ENCODE data around the gene ADAM33. TPM values are rescaled to one million over a fixed set of nuclear protein-coding genes. Genes with fewer than 3 reads are reported as not detected.

Gene ADAM33
- total and polyA plus RNA-seq, 2 of the 8 experiments (the other 6 are each of a cell fraction or from before 2014, with no cell fraction given), result 4.2 to 6.0 TPM

DNA sequence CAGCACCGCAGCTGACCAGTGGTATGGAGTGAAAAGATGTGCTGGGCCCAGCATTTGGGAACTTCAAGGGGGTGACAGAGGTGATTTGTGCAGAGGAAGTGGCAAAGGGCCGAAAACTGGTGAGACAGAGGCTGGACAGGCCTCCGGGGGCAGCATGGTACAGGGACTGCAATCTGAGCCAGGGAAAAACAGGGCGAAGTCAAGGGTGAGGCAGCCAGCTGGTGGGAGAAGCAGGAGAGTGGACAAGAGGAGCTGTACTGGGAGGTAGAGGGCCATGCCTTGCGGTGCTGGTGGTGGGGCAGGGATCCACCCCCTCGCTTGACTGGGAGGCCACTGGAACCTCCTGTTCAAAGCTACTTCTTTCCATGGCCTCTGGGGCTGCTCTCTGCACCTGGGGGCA lies 11.3 kb downstream of the ADAM33 start:
- no peak overlapping the region for H3K9ac ChIP-seq (replicated peaks in 1 of 4; ENCODE audit: extremely low read depth in 1 of 4, low read depth in 3 of 4, low read length in 3 of 4)
- DNase-seq (ENCODE audit: low read depth in 1 of 2, low spot score in 2 of 2) (no peak), FAIRE-seq (no peak)
- H3K9me3 ChIP-seq (ENCODE audit: insufficient read depth in 2 of 2, low read depth in 1 of 2, low read length in 1 of 2), result no peaks in the 10 kb centered on the region
- H4K8ac ChIP-seq (ENCODE audit: extremely low read depth, insufficient read depth, low read length), result no peak overlapping the region
- POLR2A ChIA-PET (ENCODE audit: partially characterized antibody), result interaction anchor here (1.0 to 1.2 kb wide), 3 partner anchors 9 to 49 kb away, joined by 3 to 8 read pairs (median 3); no protein-coding TSS in a partner anchor
- CTCF ChIA-PET (ENCODE audit: partially characterized antibody), result interaction anchor here (0.7 to 45.1 kb wide), 16 partner anchors 11 to 111 kb away, joined by 3 to 1432 read pairs (median 4); partner anchors contain the start of genes ADAM33 and SIGLEC1
- no peak overlapping the region for H3K27ac ChIP-seq (ENCODE audit: low read depth, low read length)
- peaks cover 0 to 10% (median 3%) of the 10 kb centered on the region in 4 experiments; a peak in 4 of 7 replicates for H3K4me1 ChIP-seq (replicated peaks in 1 of 4; ENCODE audit: control insufficient read depth in 3 of 4, insufficient read depth in 4 of 4, low read length in 3 of 4)
- peak; percentile 25 to 43; a peak in 3 of 4 replicates for TF ChIP-seq RAD21 (IDR thresholded peaks at IDR 0.05 in 1 of 2, conservative IDR thresholded peaks at IDR 0.05 in 1 of 2; ENCODE audit: low read depth in 2 of 2, low read length in 2 of 2)
- TF ChIP-seq CBX5 (IDR thresholded peaks at IDR 0.05; ENCODE audit: low read depth, low read length), result no peak
- TF ChIP-seq, protein P1, sequence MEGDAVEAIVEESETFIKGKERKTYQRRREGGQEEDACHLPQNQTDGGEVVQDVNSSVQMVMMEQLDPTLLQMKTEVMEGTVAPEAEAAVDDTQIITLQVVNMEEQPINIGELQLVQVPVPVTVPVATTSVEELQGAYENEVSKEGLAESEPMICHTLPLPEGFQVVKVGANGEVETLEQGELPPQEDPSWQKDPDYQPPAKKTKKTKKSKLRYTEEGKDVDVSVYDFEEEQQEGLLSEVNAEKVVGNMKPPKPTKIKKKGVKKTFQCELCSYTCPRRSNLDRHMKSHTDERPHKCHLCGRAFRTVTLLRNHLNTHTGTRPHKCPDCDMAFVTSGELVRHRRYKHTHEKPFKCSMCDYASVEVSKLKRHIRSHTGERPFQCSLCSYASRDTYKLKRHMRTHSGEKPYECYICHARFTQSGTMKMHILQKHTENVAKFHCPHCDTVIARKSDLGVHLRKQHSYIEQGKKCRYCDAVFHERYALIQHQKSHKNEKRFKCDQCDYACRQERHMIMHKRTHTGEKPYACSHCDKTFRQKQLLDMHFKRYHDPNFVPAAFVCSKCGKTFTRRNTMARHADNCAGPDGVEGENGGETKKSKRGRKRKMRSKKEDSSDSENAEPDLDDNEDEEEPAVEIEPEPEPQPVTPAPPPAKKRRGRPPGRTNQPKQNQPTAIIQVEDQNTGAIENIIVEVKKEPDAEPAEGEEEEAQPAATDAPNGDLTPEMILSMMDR (IDR thresholded peaks at IDR 0.05; ENCODE audit: control extremely low read depth in 1 of 3, insufficient read depth in 1 of 3, low read depth in 1 of 3, low read length in 3 of 3), result peak; percentile 40 to 58 (median 58); a peak in 3 of 4 replicates
- no peak overlapping the region for H2BK120ac ChIP-seq (replicated peaks; ENCODE audit: low read depth, low read length)
- H4K91ac ChIP-seq (replicated peaks; ENCODE audit: insufficient read length, low read length), result peak overlapping the region; percentile 56
- WGBS, 2 experiments (ENCODE audit: extremely low coverage in 1 of 2, insufficient coverage in 1 of 2, insufficient read length in 1 of 2, insufficient replicate concordance in 2 of 2, low coverage in 1 of 2, low lambda C conversion rate in 2 of 2, missing lambda C conversion rate in 1 of 2), result 52% methylated on average over 6 of the region's 6 CpGs; no CpG with 5 or more reads in 1 of the 2 experiments
- H2AFZ ChIP-seq (ENCODE audit: low read length), result no peak overlapping the region
- H3K79me1 ChIP-seq (ENCODE audit: low read depth, low read length), result no peaks in the 10 kb centered on the region
- no peak overlapping the region for H3K18ac ChIP-seq (ENCODE audit: extremely low read depth, low read length)
- no peak overlapping the region for H2BK20ac ChIP-seq (ENCODE audit: low read length)
- H3K79me2 ChIP-seq (ENCODE audit: control insufficient read depth in 1 of 2, insufficient read depth in 2 of 2, low read length in 2 of 2), result no peaks in the 10 kb centered on the region
- no peak overlapping the region for H3K23ac ChIP-seq (ENCODE audit: insufficient read length)
- no peak overlapping the region for H3K4me3 ChIP-seq (ENCODE audit: extremely low read depth in 1 of 4, insufficient read depth in 2 of 4, low read depth in 3 of 4, low read length in 4 of 4)
- no peak overlapping the region for H2BK5ac ChIP-seq (ENCODE audit: low read depth, low read length)
- H2AK5ac ChIP-seq (ENCODE audit: low read depth, low read length), result no peak overlapping the region
- H3K4me2 ChIP-seq (ENCODE audit: insufficient read depth in 1 of 2, low read depth in 2 of 2, low read length in 2 of 2), result no peak overlapping the region
- peaks cover 6 to 25% (median 19%) of the 10 kb centered on the region in 4 experiments; a peak in 6 of 7 replicates for H3K27me3 ChIP-seq (replicated peaks in 1 of 4; ENCODE audit: control insufficient read depth in 3 of 4, extremely low read depth in 1 of 4, insufficient read depth in 3 of 4, low read length in 3 of 4)
- 0 out of 2 replicates have a peak overlapping the region, but pooled peaks have one; percentile 50 for H2BK12ac ChIP-seq (ENCODE audit: low read depth, low read length)
- H3K4ac ChIP-seq (replicated peaks; ENCODE audit: insufficient read length, low read depth, low read length), result no peak overlapping the region
- 0 out of 2 replicates have a peak overlapping the region, but pooled peaks have one; percentile 14 for H2BK15ac ChIP-seq (ENCODE audit: low read length)
- no peaks in the 10 kb centered on the region for H3K36me3 ChIP-seq (ENCODE audit: control insufficient read depth in 2 of 4, insufficient read depth in 4 of 4, low read length in 3 of 4)
- H3K14ac ChIP-seq (ENCODE audit: insufficient read length), result no peak overlapping the region
- H3K56ac ChIP-seq (replicated peaks; ENCODE audit: insufficient read length, low read depth, low read length), result no peak overlapping the region
- H4K5ac ChIP-seq (ENCODE audit: insufficient read length, low read depth, low read length), result no peak overlapping the region
- peaks cover 9% of the 10 kb centered on the region; the same call in 1 of the 2 replicates for H3K23me2 ChIP-seq (ENCODE audit: low read depth, low read length)
- peaks cover 0 to 3% of the 10 kb centered on the region in 2 experiments for H4K20me1 ChIP-seq (replicated peaks in 1 of 2; ENCODE audit: control insufficient read depth in 1 of 2, insufficient read depth in 2 of 2, low read length in 2 of 2)

Measured in H1 (cell line).